Measurements from ENCODE around the gene EHD2. TPM values are rescaled to one million over a fixed set of nuclear protein-coding genes. Genes with fewer than 3 reads are reported as not detected.
A peak's percentile ranks its signal among the peaks of the same experiment; 100 is the strongest.
"Not testable (repeated sequence)": the region's sequence is repeated elsewhere in the genome, so short reads cannot be mapped to it uniquely, and the experiment has no call there.

The EHD2 gene, protein sequence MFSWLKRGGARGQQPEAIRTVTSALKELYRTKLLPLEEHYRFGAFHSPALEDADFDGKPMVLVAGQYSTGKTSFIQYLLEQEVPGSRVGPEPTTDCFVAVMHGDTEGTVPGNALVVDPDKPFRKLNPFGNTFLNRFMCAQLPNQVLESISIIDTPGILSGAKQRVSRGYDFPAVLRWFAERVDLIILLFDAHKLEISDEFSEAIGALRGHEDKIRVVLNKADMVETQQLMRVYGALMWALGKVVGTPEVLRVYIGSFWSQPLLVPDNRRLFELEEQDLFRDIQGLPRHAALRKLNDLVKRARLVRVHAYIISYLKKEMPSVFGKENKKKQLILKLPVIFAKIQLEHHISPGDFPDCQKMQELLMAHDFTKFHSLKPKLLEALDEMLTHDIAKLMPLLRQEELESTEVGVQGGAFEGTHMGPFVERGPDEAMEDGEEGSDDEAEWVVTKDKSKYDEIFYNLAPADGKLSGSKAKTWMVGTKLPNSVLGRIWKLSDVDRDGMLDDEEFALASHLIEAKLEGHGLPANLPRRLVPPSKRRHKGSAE
- total RNA-seq (2014; rRNA removed): 66.0 and 75.3 TPM in 2 replicates
- 260 TPM for polyA plus RNA-seq (2012)

DNA sequence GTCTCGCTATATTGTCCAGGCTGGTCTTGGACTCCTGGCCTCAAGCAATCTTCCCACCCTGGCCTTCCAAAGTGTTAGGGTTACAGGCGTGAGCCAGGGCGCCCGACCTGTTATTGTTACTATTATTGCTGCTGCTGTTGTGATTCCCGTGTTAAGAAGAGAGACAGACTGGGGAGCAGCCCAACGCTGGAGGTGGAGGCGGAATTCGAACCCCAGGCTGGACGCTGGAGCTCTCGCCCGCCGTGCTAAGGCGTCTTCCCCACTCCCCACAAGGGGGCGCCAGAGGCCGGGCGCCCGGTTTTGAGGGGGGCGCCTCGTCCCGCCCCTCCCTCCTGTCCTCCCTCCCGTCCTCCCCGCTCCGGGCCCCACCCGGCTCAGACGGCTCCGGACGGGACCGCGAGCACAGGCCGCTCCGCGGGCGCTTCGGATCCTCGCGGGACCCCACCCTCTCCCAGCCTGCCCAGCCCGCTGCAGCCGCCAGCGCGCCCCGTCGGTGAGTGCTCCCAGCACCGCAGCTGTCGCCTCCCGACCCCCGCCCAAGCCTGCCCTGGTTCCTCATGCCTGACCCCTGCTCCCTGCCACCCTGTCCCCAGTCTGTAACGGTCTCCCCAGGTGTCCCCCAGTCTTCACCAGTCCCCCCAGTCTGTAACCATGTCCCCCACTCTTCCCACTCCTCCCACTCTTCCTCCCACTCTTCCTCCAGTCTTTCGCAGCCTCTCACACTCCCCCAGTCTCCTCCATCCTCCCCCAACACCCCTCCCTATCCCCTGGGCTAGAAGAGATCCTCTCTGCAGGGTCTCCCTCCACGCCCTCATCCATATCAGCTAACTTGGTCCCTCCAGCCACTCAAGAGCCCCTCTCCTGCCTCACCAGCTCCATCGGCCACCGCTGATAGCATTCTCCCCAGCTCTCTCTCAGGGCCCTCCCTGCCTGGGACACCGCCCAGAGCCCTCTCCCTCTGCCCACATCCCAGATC is at the start of gene EHD2:
TSS of gene EHD2 (plus strand) at position 377 of the 976 bp plus-strand sequence. CDS start 3,191 bp downstream, outside the sequence.
- peak; percentile 75 for DNase-seq (ENCODE audit: low read depth)

DNA sequence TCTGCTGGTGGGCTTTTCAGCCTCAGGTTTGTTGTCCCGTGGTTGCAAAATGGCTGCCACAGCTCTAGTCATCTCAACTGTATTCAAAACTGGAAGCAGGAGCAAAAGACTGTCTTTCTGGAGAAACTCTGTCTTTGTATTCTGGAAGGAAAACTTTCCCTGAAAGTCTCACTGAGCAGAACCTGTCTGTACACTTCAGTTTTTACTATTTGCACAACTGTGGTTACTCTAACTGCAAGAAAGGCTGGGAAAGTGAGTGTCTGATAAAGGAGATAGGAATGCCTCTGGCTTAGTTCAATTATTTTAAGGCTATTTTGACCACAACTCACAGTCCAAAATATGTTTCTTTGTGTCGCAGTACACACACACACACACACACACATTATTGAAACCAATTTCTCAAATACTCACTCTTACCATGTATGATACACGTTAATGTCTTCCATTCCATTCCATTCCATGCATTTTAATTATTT is 49.7 kb upstream of the EHD2 start:
- peak; percentile 92 for DNase-seq (ENCODE audit: low read depth)

DNA sequence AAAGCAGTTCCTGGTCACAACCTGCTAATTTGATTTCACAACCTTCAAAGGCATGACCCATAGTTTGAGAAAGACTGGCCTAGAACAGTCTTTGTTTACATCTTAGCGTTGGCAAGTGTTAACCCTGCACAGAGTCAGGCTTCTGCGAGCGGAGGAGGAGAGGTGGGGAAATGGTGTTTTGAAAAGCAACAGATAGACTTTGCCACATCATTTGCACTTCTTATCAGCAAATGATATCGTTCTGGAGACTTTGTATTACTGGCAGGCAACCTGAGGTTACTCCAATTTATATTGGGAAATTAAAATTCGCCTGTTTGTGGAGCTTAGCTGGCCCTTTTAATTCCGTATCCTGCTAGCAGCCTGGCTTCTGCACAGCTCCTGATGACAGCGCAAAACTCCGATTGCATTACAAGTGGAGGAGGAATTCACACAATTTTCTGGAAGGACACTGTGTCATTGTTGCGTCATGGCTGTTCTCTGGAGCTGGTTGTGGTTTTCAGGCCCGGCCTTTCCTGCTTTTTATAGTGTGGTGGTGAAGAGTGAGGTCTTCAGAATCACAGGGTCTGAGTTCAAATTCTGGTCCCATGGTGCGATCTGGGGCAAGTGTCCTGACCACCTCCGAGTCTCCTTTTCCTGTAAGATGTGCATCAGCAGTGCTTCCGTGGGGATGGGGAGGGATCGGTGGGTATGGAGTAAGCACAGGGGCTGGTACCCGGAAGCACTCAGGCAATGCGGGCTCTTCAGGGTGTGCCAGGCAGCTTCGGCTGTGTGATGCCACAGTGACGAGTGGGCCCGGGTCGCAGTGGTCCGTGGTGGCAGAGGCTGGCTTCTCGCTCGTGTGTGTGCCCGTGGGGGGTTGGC is 49.1 kb upstream of the EHD2 start:
- peak; percentile 98 for DNase-seq (ENCODE audit: low read depth)

DNA sequence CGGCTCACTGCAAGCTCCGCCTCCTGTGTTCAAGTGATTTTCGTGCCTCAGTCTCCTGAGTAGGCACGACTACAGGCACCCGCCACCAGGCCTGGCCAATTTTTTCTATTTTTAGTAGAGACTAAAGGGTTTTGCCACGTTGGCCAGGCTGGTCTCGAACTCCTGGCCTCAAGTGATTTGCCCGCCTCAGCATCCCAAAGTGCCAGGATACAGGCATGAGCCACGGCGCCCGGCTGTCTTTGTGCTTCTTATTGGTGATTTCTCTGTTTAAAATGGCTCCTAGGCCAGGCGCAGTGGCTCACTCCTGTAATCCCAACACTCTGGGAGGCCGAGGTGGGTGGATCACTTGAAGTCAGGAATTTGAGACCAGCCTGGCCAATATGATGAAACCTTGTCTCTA is 44.7 kb upstream of the EHD2 start:
- not testable (repeated sequence) for DNase-seq (ENCODE audit: low read depth)

DNA sequence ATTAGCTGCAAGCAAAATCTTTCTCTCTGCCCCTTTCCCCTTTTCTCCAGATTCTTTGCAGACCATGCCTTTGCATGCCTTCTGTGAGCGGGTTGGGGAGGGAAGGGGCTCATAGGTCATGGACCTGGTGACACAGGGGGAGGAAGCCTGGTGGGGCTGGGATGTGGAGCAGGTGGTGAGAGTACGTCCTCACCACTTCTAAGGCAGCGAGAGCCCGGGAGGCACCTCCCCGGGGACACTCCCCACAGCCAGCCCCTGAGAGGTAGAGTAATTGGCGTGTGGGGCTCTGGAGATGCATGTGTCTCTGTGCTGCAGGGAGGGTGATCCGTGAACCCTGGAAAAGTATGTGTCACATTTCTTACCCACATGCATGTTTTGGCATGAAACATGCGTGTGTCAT is 42.5 kb upstream of the EHD2 start:
- no peak for DNase-seq (ENCODE audit: low read depth)

DNA sequence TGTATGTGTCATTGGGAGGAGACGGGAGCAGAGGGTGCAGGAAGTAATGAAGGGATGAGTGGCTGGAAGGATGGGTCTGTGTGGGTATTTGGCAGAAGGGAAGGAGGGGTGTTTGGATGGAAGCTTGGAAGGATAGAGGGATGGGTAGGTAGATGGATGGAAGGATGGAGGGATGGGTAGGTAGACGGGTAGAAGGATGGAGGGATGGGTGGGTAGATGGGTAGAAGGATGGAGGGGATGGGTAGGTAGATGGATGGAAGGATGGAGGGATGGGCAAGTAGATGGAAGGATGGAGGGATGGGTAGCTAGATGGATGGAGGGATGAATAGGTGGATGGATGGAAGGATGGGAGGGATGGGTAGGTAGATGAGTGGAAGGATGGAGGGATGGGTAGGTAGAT is 41.7 kb upstream of the EHD2 start:
- no peak for DNase-seq (ENCODE audit: low read depth)

DNA sequence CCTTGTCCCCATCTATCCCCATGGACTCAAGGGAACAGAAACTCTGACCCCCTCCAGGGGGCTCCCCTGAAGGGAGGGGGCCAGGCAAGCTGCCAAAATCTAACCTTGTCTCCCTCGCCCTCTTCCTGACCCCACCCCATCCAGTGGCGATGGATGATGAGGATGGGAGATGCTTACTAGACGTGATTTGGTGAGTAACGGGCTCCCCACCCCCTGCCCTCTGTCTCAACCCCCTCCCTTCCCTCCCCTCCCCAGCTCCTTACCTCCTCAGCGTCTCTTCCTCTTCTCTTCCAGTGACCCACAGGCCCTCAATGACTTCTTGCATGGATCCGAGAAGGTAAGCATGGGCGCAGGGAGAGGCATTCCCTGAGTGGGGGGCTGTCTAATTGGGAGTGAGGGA is 39.8 kb upstream of the EHD2 start:
- no peak for DNase-seq (ENCODE audit: low read depth)

DNA sequence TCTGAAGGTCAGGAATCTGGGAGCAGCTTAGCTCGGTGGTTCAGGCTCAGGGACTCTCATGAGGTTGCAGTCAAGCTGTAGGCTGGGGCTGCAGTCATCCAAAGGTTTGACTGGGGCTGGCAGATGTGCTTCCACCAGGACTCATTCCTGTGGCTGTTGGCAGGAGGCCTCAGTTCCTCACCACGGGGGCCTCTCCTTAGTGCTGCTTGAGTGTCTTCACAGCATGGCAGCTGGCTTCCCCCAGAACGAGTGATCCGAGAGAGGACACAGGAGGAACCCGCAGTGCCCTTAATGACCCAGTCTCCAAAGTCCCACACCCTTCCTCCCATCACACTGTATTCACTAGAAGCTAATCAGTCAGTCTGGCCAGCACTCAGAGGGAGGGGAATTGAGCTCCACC is 38.7 kb upstream of the EHD2 start:
- peak; percentile 12 for DNase-seq (ENCODE audit: low read depth)

DNA sequence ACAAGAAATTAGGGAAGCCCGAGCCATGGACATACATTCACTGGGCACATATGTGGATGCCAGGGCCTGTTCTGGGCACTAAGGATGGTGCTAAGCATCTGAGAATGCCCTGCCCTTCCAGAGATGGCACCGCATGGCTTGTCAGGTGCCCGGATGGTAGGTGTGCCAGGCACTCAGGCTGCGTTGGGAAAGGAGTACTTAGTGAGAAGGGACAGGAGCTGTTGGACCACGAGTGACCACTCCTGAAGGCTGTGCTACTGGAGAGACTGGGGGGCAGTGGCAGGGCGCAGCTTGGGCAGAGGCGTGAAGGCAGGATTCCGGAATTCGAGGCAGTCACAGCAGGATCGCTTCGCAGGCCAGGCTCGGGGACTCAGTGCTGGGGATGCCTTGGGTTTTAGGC is 38.0 kb upstream of the EHD2 start:
- DNase-seq (ENCODE audit: low read depth): no peak

DNA sequence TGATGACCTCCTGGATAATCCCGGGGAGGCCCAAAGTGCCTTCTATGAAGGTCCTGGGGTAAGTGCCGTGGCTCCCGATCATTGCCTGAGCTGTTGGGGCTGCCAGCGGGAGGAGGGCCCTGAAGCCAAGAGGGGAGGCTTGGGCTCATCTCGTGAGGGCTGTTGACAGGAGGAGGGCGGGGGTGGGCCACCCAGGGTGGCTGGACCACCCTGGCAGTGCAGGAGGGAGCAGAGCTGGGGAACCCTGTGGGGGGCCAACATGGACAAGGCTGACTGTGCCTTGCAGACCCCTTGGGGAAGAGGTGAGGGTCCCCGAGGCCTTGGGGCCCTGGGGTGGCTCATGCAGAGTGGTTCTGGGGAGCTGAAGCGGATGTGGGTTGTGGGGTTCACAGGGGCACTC is 37.4 kb upstream of the EHD2 start:
- no peak for DNase-seq (ENCODE audit: low read depth)

DNA sequence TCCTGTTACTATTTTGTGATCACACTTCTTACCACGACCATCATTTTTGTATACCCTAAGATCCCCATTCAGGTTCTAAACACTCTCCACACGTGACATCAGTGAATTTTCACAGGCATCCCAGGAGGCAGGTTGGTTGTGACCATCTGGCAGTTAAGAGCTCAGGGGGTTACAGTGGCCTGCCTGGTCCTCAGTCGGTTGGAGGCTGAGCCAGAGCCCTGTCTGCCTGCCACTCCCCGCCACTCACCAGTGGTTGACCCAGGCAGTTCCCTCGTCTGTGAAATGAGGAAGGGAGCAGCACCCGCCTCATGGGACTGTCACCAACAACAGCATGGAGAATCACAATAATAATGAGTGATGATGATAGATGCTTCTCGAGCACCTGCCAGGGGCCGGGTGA is 36.4 kb upstream of the EHD2 start:
- DNase-seq (ENCODE audit: low read depth): no peak

DNA sequence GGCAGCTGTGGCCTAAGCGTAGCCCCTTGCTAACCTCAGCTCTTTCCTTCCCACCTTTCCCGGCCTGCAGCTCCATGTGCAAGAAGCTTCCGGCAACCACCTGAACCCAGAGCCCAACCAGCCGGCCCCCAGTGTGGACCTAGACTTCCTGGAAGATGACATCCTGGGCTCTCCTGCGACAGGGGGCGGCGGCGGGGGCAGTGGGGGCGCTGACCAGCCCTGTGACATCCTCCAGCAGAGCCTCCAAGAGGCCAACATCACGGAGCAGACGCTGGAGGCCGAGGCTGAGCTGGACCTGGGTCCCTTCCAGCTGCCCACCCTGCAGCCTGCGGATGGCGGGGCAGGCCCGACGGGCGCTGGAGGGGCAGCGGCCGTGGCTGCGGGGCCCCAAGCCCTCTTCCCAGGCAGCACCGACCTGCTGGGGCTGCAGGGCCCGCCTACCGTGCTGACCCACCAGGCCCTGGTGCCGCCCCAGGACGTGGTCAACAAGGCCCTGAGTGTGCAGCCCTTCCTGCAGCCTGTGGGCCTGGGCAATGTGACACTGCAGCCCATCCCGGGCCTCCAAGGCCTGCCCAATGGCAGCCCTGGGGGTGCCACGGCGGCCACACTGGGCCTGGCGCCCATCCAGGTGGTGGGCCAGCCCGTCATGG is 33.8 kb upstream of the EHD2 start:
- no peak for DNase-seq (ENCODE audit: low read depth)

DNA sequence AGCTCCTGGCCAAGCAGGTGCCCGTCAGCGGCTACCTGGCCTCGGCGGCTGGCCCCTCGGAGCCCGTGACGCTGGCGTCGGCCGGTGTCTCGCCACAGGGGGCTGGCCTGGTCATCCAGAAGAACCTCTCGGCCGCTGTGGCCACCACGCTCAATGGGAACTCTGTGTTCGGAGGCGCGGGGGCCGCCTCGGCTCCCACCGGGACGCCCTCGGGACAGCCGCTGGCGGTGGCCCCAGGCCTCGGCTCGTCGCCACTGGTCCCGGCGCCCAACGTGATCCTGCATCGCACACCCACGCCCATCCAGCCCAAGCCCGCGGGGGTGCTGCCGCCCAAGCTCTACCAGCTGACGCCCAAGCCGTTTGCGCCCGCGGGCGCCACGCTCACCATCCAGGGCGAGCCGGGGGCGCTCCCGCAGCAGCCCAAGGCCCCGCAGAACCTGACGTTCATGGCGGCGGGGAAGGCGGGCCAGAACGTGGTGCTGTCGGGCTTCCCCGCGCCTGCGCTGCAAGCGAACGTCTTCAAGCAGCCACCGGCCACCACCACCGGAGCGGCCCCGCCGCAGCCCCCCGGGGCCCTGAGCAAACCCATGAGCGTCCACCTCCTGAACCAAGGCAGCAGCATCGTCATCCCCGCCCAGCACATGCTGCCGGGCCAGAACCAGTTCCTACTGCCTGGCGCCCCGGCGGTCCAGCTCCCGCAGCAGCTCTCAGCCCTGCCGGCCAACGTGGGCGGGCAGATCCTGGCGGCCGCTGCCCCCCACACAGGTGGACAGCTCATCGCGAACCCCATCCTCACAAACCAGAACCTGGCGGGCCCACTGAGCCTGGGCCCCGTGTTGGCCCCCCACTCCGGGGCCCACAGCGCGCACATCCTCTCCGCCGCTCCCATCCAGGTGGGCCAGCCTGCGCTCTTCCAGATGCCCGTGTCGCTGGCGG is 33.0 kb upstream of the EHD2 start:
- no peak for DNase-seq (ENCODE audit: low read depth)

DNA sequence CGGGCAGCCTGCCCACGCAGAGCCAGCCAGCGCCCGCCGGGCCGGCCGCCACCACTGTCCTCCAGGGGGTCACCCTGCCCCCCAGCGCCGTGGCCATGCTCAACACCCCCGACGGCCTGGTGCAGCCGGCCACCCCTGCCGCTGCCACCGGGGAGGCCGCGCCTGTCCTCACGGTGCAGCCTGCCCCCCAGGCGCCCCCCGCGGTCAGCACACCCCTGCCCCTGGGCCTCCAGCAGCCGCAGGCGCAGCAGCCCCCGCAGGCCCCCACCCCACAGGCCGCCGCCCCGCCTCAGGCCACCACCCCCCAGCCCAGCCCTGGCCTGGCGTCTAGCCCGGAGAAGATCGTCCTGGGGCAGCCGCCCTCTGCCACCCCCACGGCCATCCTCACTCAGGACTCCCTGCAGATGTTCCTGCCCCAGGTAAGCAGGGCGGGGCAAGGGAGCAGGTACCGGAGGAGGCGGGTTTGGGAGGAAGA is 32.3 kb upstream of the EHD2 start:
- no peak for DNase-seq (ENCODE audit: low read depth)

DNA sequence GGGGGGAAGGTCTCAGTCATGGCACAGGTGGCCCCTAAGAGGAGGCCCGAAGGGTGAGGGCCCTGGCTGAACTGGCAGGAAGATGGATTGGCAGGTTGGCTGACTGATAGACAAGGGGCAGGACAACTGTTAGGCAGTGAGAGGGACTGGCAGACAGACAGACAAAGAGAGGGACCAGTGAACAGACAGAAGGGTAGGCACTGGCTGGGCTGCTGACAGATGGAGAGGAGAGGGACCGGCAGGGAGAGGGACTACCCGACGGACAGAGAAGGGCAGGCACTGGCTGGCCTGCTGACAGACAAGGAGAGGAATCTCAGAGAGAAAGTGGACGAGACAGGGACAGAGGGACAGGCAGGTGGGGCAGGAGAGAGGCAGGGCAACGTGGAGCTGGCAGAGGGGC is 31.8 kb upstream of the EHD2 start:
- DNase-seq (ENCODE audit: low read depth): no peak

DNA sequence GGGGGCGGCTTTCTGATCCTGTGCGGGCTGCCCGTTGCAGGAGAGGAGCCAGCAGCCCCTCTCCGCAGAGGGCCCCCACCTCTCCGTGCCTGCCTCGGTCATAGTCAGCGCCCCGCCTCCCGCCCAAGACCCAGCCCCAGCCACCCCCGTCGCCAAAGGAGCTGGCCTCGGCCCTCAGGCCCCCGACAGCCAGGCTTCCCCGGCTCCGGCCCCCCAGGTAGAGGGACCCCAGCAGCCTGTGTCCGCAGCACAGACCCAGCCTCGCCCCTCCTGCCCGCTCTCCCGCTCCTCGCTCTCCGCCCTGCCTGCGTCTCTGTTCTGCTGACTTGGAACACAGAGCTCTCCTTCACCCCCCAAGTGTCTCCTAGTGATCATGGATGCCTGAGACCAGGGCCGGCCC is 31.3 kb upstream of the EHD2 start:
- no peak for DNase-seq (ENCODE audit: low read depth)

DNA sequence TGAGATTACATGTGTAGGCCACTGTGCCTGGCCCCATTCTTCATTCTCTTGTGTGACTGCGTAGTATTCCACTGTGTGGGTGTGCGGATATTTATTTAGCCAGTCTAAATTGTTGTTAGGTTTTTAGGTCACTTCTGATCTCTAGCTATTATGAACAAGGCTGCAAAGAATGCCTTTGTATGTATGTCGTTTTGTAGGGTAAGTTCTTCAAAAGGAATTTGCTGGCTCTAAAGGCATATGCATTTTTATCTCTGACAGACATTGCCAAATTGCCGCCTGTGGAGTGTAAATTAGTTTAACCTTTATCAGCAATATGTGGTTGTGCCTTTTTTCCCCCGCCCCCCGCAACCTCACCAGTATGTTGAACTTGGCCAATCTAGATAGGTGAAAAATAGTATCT is 30.3 kb upstream of the EHD2 start:
- no peak for DNase-seq (ENCODE audit: low read depth)

DNA sequence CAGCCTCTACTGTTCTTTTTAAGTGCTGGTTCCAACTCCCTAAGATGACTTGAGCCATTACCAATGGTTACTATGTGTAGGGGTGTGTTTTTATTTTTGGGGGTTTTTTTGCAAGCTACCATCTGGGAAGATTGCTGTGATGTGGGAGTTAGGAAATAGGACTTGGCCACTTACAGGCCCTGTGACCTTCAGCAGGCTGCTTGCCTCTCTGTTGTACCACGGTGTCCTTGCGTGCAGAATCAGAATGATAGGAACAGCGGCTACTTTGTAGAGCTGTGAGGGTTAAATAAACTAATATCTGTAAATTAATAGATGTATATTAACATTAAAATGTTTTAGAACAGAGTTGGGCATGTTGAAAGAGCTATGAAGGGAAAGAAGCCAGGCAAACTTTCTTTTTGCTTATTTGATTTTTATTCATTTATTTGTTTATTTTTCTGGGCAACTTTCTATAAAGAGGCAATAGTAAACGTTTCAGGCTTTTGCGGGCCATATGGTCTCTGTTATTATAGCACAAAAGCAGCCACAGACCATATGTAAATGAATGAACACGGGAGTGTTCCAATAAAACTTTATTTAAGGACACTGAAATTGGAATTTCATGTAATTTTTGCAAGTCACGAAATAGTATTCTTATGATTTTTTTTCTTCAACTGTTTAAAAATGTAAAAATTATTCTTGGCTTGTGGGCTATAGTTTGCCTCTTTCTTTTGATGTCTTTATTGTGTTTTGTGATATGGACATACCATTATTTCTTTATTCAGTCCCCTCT is 26.4 kb upstream of the EHD2 start:
- no peak for DNase-seq (ENCODE audit: low read depth)

DNA sequence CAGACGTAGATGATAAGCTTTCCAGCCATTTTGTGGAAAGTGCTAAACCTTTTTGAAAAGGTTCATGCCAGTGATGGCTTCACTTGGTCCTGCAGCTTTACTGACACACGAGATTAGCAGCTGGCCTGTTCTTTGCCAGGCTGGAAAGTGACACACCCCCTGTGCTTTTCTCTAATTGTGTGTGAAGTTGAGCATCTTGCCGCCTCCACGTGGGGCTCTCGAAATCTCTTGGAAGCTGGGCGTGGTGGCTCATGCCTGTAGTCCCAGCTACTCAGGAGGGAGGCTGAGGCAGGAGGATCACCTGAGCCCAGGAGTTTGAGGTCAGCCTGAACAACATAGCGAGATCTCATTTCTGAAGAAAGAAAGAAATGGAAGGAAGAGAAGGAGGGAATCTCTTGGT is 25.3 kb upstream of the EHD2 start:
- no peak for DNase-seq (ENCODE audit: low read depth)

All from LHCN-M2 (cell line).